ENCODE results near the gene ARAF.
"Not testable (repeated sequence)": the region's sequence is repeated elsewhere in the genome, so short reads cannot be mapped to it uniquely, and the experiment has no call there.

Gene ARAF

GRCh38 chrX:47560934-47561658 lies at the start of gene ARAF:
ARAF (plus strand) TSS chrX:47561205; CDS start chrX:47562968, 1,763 bp downstream.
- Histone ChIP-seq H3K27me3 (ENCODE audit: control insufficient read depth in 1 of 2, insufficient read depth in 2 of 2, low read length in 2 of 2) (no peaks in the 10 kb centered on the region), H3K9ac (ENCODE audit: low read length in 2 of 2) (peak within 1 kb of the TSS; percentile 73 to 84), H3K4me1 (ENCODE audit: control insufficient read depth, insufficient read depth, low read length) (peaks cover 21% of the 10 kb centered on the region), H3K9me3 (ENCODE audit: control insufficient read depth in 2 of 2, low read length in 2 of 2) (no peaks in the 10 kb centered on the region), H3K27ac (ENCODE audit: low read length) (peak within 1 kb of the TSS; percentile 88), H3K4me3 (ENCODE audit: low read length in 2 of 2) (peak within 1 kb of the TSS; percentile 80 to 93), H3K36me3 (ENCODE audit: control insufficient read depth in 2 of 2, insufficient read depth in 2 of 2, low read length in 2 of 2) (peaks cover 16% of the 10 kb centered on the region in 2 donors)

- not testable (repeated sequence) for H3K4me3 ChIP-seq (ENCODE audit: low read length in 2 of 2)
- peaks cover 0 to 10% of the 10 kb centered on the region in 2 donors for H3K27me3 ChIP-seq (ENCODE audit: control insufficient read depth in 1 of 2, insufficient read depth in 2 of 2, low read length in 2 of 2)
Observed at GRCh38 chrX:47512383-47512782, 48.6 kb upstream of the ARAF start.

GRCh38 chrX:47513034-47513965 lies 47.7 kb upstream of the ARAF start:
- peak overlapping the region; percentile 29 to 35 for H3K4me3 ChIP-seq (ENCODE audit: low read length in 2 of 2)
- H3K36me3 ChIP-seq (ENCODE audit: control insufficient read depth in 2 of 2, insufficient read depth in 2 of 2, low read length in 2 of 2); H3K9me3 ChIP-seq (ENCODE audit: control insufficient read depth in 2 of 2, low read length in 2 of 2); H3K9ac ChIP-seq (ENCODE audit: low read length in 2 of 2); H3K4me1 ChIP-seq (ENCODE audit: control insufficient read depth, insufficient read depth, low read length); H3K27ac ChIP-seq (ENCODE audit: low read length): not testable (repeated sequence)
- H3K27me3 ChIP-seq (ENCODE audit: control insufficient read depth in 1 of 2, insufficient read depth in 2 of 2, low read length in 2 of 2): peaks cover 0 to 11% of the 10 kb centered on the region in 2 donors

More at GRCh38 chrX:47512383-47512782, 48.6 kb upstream of the ARAF start:
- not testable (repeated sequence) for H3K9ac ChIP-seq (ENCODE audit: low read length in 2 of 2); H3K27ac ChIP-seq (ENCODE audit: low read length); H3K9me3 ChIP-seq (ENCODE audit: control insufficient read depth in 2 of 2, low read length in 2 of 2); H3K4me1 ChIP-seq (ENCODE audit: control insufficient read depth, insufficient read depth, low read length); H3K36me3 ChIP-seq (ENCODE audit: control insufficient read depth in 2 of 2, insufficient read depth in 2 of 2, low read length in 2 of 2)

- H3K9ac ChIP-seq (ENCODE audit: low read length in 2 of 2): no peak overlapping the region
- no peak overlapping the region for H3K27ac ChIP-seq (ENCODE audit: low read length)
- peaks cover 0 to 6% of the 10 kb centered on the region in 2 donors for H3K27me3 ChIP-seq (ENCODE audit: control insufficient read depth in 1 of 2, insufficient read depth in 2 of 2, low read length in 2 of 2)
- no peak overlapping the region for H3K4me3 ChIP-seq (ENCODE audit: low read length in 2 of 2)
- no peaks in the 10 kb centered on the region for H3K9me3 ChIP-seq (ENCODE audit: control insufficient read depth in 2 of 2, low read length in 2 of 2)
- H3K36me3 ChIP-seq (ENCODE audit: control insufficient read depth in 2 of 2, insufficient read depth in 2 of 2, low read length in 2 of 2): no peaks in the 10 kb centered on the region
- H3K4me1 ChIP-seq (ENCODE audit: control insufficient read depth, insufficient read depth, low read length): peaks cover 5% of the 10 kb centered on the region
Observed at GRCh38 chrX:47514533-47515235, 46.3 kb upstream of the ARAF start.

- peaks cover 0 to 6% of the 10 kb centered on the region in 2 donors for H3K27me3 ChIP-seq (ENCODE audit: control insufficient read depth in 1 of 2, insufficient read depth in 2 of 2, low read length in 2 of 2)
- H3K4me3 ChIP-seq (ENCODE audit: low read length in 2 of 2): no peak overlapping the region
- H3K9ac ChIP-seq (ENCODE audit: low read length in 2 of 2): no peak overlapping the region
- H3K36me3 ChIP-seq (ENCODE audit: control insufficient read depth in 2 of 2, insufficient read depth in 2 of 2, low read length in 2 of 2): no peaks in the 10 kb centered on the region
- H3K9me3 ChIP-seq (ENCODE audit: control insufficient read depth in 2 of 2, low read length in 2 of 2): peaks cover 0 to 2% of the 10 kb centered on the region in 2 donors
- H3K4me1 ChIP-seq (ENCODE audit: control insufficient read depth, insufficient read depth, low read length): peaks cover 5% of the 10 kb centered on the region
- H3K27ac ChIP-seq (ENCODE audit: low read length): no peak overlapping the region
Observed at GRCh38 chrX:47515941-47516665, 44.9 kb upstream of the ARAF start.

GRCh38 chrX:47518144-47518543 lies 42.9 kb upstream of the ARAF start:
- peaks cover 5% of the 10 kb centered on the region for H3K4me1 ChIP-seq (ENCODE audit: control insufficient read depth, insufficient read depth, low read length)
- peaks cover 0 to 4% of the 10 kb centered on the region in 2 donors for H3K9me3 ChIP-seq (ENCODE audit: control insufficient read depth in 2 of 2, low read length in 2 of 2)
- H3K9ac ChIP-seq (ENCODE audit: low read length in 2 of 2): no peak overlapping the region
- H3K36me3 ChIP-seq (ENCODE audit: control insufficient read depth in 2 of 2, insufficient read depth in 2 of 2, low read length in 2 of 2): no peaks in the 10 kb centered on the region
- peaks cover 0 to 6% of the 10 kb centered on the region in 2 donors for H3K27me3 ChIP-seq (ENCODE audit: control insufficient read depth in 1 of 2, insufficient read depth in 2 of 2, low read length in 2 of 2)
- H3K4me3 ChIP-seq (ENCODE audit: low read length in 2 of 2): no peak overlapping the region
- no peak overlapping the region for H3K27ac ChIP-seq (ENCODE audit: low read length)

GRCh38 chrX:47523297-47523696 lies 37.7 kb upstream of the ARAF start:
- H3K27ac ChIP-seq (ENCODE audit: low read length): no peak overlapping the region
- peak overlapping the region; percentile 48 to 55 for H3K9ac ChIP-seq (ENCODE audit: low read length in 2 of 2)
- H3K4me3 ChIP-seq (ENCODE audit: low read length in 2 of 2): peak overlapping the region; percentile 49 to 68
- no peaks in the 10 kb centered on the region for H3K36me3 ChIP-seq (ENCODE audit: control insufficient read depth in 2 of 2, insufficient read depth in 2 of 2, low read length in 2 of 2)
- peaks cover 0 to 6% of the 10 kb centered on the region in 2 donors for H3K27me3 ChIP-seq (ENCODE audit: control insufficient read depth in 1 of 2, insufficient read depth in 2 of 2, low read length in 2 of 2)
- peaks cover 0 to 4% of the 10 kb centered on the region in 2 donors for H3K9me3 ChIP-seq (ENCODE audit: control insufficient read depth in 2 of 2, low read length in 2 of 2)
- no peaks in the 10 kb centered on the region for H3K4me1 ChIP-seq (ENCODE audit: control insufficient read depth, insufficient read depth, low read length)

- Histone ChIP-seq H3K27ac (ENCODE audit: low read length) (no peak overlapping the region), H3K9ac (ENCODE audit: low read length in 2 of 2) (peak overlapping the region; percentile 36 to 48), H3K9me3 (ENCODE audit: control insufficient read depth in 2 of 2, low read length in 2 of 2) (peaks cover 0 to 4% of the 10 kb centered on the region in 2 donors), H3K4me1 (ENCODE audit: control insufficient read depth, insufficient read depth, low read length) (no peaks in the 10 kb centered on the region), H3K4me3 (ENCODE audit: low read length in 2 of 2) (peak overlapping the region; percentile 31 to 68), H3K27me3 (ENCODE audit: control insufficient read depth in 1 of 2, insufficient read depth in 2 of 2, low read length in 2 of 2) (peaks cover 0 to 3% of the 10 kb centered on the region in 2 donors), H3K36me3 (ENCODE audit: control insufficient read depth in 2 of 2, insufficient read depth in 2 of 2, low read length in 2 of 2) (no peaks in the 10 kb centered on the region)
Observed at GRCh38 chrX:47523713-47524166, 37.3 kb upstream of the ARAF start.

- H3K36me3 ChIP-seq (ENCODE audit: control insufficient read depth in 2 of 2, insufficient read depth in 2 of 2, low read length in 2 of 2): no peaks in the 10 kb centered on the region
- no peaks in the 10 kb centered on the region for H3K4me1 ChIP-seq (ENCODE audit: control insufficient read depth, insufficient read depth, low read length)
- no peak overlapping the region for H3K9ac ChIP-seq (ENCODE audit: low read length in 2 of 2)
- no peaks in the 10 kb centered on the region for H3K9me3 ChIP-seq (ENCODE audit: control insufficient read depth in 2 of 2, low read length in 2 of 2)
- H3K27me3 ChIP-seq (ENCODE audit: control insufficient read depth in 1 of 2, insufficient read depth in 2 of 2, low read length in 2 of 2): peaks cover 0 to 3% of the 10 kb centered on the region in 2 donors
- no peak overlapping the region for H3K27ac ChIP-seq (ENCODE audit: low read length)
- no peak overlapping the region for H3K4me3 ChIP-seq (ENCODE audit: low read length in 2 of 2)
Observed at GRCh38 chrX:47529548-47529947, 31.5 kb upstream of the ARAF start.

GRCh38 chrX:47530049-47530448 lies 31.0 kb upstream of the ARAF start:
- H3K36me3 ChIP-seq (ENCODE audit: control insufficient read depth in 2 of 2, insufficient read depth in 2 of 2, low read length in 2 of 2): no peaks in the 10 kb centered on the region
- no peaks in the 10 kb centered on the region for H3K4me1 ChIP-seq (ENCODE audit: control insufficient read depth, insufficient read depth, low read length)
- peaks cover 0 to 4% of the 10 kb centered on the region in 2 donors for H3K27me3 ChIP-seq (ENCODE audit: control insufficient read depth in 1 of 2, insufficient read depth in 2 of 2, low read length in 2 of 2)
- no peak overlapping the region for H3K4me3 ChIP-seq (ENCODE audit: low read length in 2 of 2)
- no peak overlapping the region for H3K9ac ChIP-seq (ENCODE audit: low read length in 2 of 2)
- no peak overlapping the region for H3K27ac ChIP-seq (ENCODE audit: low read length)
- H3K9me3 ChIP-seq (ENCODE audit: control insufficient read depth in 2 of 2, low read length in 2 of 2): no peaks in the 10 kb centered on the region

Data from stomach smooth muscle (tissue), 2 donors.